ENCODE measurements around the gene EXOC3.
A peak's percentile ranks its signal among the peaks of the same experiment; 100 is the strongest.

EXOC3 gene

GRCh38 chr5:423233-423565 is 19.8 kb upstream of the EXOC3 start:
- Histone ChIP-seq H3K27ac (ENCODE audit: poor library complexity, severe bottlenecking) (no peak overlapping the region), H3K27me3 (ENCODE audit: insufficient read depth, poor library complexity, severe bottlenecking) (no peaks in the 10 kb centered on the region), H3K4me3 (ENCODE audit: severe bottlenecking) (no peak overlapping the region), H3K9me3 (ENCODE audit: severe bottlenecking) (no peaks in the 10 kb centered on the region), H3K4me1 (ENCODE audit: insufficient read depth, poor library complexity, severe bottlenecking) (peaks cover 8% of the 10 kb centered on the region), H3K36me3 (ENCODE audit: low read depth) (no peaks in the 10 kb centered on the region)
- ATAC-seq (ENCODE audit: low read depth): no peak
- no peak for DNase-seq (ENCODE audit: low spot score)
- TF ChIP-seq CTCF (IDR thresholded peaks at IDR 0.05; ENCODE audit: poor library complexity, severe bottlenecking): no peak

- H3K4me1 ChIP-seq (ENCODE audit: insufficient read depth, poor library complexity, severe bottlenecking): peaks cover 8% of the 10 kb centered on the region
- ATAC-seq (ENCODE audit: low read depth): no peak
- no peak for DNase-seq (ENCODE audit: low spot score)
- H3K9me3 ChIP-seq (ENCODE audit: severe bottlenecking): no peaks in the 10 kb centered on the region
- no peaks in the 10 kb centered on the region for H3K36me3 ChIP-seq (ENCODE audit: low read depth)
- no peak for TF ChIP-seq CTCF (IDR thresholded peaks at IDR 0.05; ENCODE audit: poor library complexity, severe bottlenecking)
- no peaks in the 10 kb centered on the region for H3K27me3 ChIP-seq (ENCODE audit: insufficient read depth, poor library complexity, severe bottlenecking)
- H3K27ac ChIP-seq (ENCODE audit: poor library complexity, severe bottlenecking): no peak overlapping the region
- no peak overlapping the region for H3K4me3 ChIP-seq (ENCODE audit: severe bottlenecking)
Observed at GRCh38 chr5:423626-424261, 19.2 kb upstream of the EXOC3 start.

- no peaks in the 10 kb centered on the region for H3K9me3 ChIP-seq (ENCODE audit: severe bottlenecking)
- peaks cover 8% of the 10 kb centered on the region for H3K4me1 ChIP-seq (ENCODE audit: insufficient read depth, poor library complexity, severe bottlenecking)
- H3K27ac ChIP-seq (ENCODE audit: poor library complexity, severe bottlenecking): peak overlapping the region; percentile 45
- H3K4me3 ChIP-seq (ENCODE audit: severe bottlenecking): no peak overlapping the region
- no peak for TF ChIP-seq CTCF (IDR thresholded peaks at IDR 0.05; ENCODE audit: poor library complexity, severe bottlenecking)
- no peaks in the 10 kb centered on the region for H3K27me3 ChIP-seq (ENCODE audit: insufficient read depth, poor library complexity, severe bottlenecking)
- no peaks in the 10 kb centered on the region for H3K36me3 ChIP-seq (ENCODE audit: low read depth)
- ATAC-seq (ENCODE audit: low read depth) (peak; percentile 87), DNase-seq (ENCODE audit: low spot score) (no peak)
Observed at GRCh38 chr5:424301-425110, 18.5 kb upstream of the EXOC3 start.

- ATAC-seq (ENCODE audit: low read depth) (no peak), DNase-seq (ENCODE audit: low spot score) (no peak)
- H3K27me3 ChIP-seq (ENCODE audit: insufficient read depth, poor library complexity, severe bottlenecking): no peaks in the 10 kb centered on the region
- H3K4me3 ChIP-seq (ENCODE audit: severe bottlenecking): no peak overlapping the region
- peak; percentile 52 for TF ChIP-seq CTCF (IDR thresholded peaks at IDR 0.05; ENCODE audit: poor library complexity, severe bottlenecking)
- H3K27ac ChIP-seq (ENCODE audit: poor library complexity, severe bottlenecking): no peak overlapping the region
- H3K36me3 ChIP-seq (ENCODE audit: low read depth): no peaks in the 10 kb centered on the region
- H3K4me1 ChIP-seq (ENCODE audit: insufficient read depth, poor library complexity, severe bottlenecking): peaks cover 12% of the 10 kb centered on the region
- no peaks in the 10 kb centered on the region for H3K9me3 ChIP-seq (ENCODE audit: severe bottlenecking)
Observed at GRCh38 chr5:425714-426113, 17.3 kb upstream of the EXOC3 start.
